ENCODE data around the gene OR4N2. TPM values are rescaled to one million over a fixed set of nuclear protein-coding genes. Genes with fewer than 3 reads are reported as not detected.
"Not testable (repeated sequence)": the region's sequence is repeated elsewhere in the genome, so short reads cannot be mapped to it uniquely, and the experiment has no call there.

Gene OR4N2
- total RNA-seq, 1 experiment from 2014 or later, result not detected

DNA sequence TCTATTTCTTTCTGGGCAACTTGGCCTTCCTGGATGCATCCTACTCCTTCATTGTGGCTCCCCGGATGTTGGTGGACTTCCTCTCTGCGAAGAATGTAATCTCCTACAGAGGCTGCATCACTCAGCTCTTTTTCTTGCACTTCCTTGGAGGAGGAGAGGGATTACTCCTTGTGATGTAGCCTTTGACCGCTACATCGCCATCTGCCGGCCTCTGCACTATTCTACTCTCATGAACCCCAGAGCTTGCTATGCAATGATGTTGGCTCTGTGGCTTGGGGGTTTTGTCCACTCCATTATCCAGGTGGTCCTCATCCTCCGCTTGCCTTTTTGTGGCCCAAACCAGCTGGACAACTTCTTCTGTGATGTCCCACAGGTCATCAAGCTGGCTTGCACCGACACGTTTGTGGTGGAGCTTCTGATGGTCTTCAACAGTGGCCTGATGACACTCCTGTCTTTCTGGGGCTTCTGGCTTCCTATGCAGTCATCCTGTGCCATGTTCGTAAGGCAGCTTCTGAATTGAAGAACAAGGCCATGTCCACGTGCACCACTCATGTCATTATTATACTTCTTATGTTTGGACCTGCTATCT, 7.0 kb upstream of the OR4N2 start:
- POLR2A ChIA-PET; DNase-seq (ENCODE audit: low read depth, low spot score); H3K27ac ChIP-seq (ENCODE audit: low read depth, low read length): not testable (repeated sequence)

DNA sequence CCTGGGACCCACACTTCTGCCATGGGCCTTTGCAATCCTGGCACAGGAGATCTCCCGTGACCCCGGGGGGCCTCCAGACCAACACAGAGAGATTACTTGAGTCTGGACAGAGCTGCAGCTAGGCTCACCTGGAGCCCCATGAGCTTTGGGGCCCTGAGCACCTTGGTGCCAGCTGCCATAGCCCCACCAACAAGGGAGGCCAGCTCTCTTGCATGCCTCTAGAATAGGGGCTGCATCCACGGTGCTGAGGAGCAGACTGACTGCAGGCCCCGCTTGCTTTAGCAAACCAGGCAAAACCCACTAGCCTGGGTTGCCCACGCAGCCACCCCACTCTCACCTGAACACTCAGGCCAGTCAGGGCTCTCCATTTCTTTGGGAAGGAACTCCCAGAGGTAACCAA, 3.7 kb upstream of the OR4N2 start:
- CTCF ChIA-PET, result no interaction called here
- H2AFZ ChIP-seq (ENCODE audit: low read depth, low read length, poor library complexity, severe bottlenecking), result no peak overlapping the region

More for the DNA sequence above, 7.0 kb upstream of the OR4N2 start:
- RAD21 ChIA-PET (ENCODE audit: low non-redundant PET in 1 of 2, low total read pairs in 2 of 2, uncharacterized antibody in 2 of 2, unreplicated experiment in 2 of 2); intact Hi-C loops (cut with micrococcal nuclease); BruUV-seq (replicated peaks); H3K4me3 ChIP-seq (replicated peaks in 1 of 2; ENCODE audit: low read depth in 1 of 2, low read length in 2 of 2); H2AFZ ChIP-seq (ENCODE audit: low read depth, low read length, poor library complexity, severe bottlenecking); H3K36me3 ChIP-seq (ENCODE audit: control insufficient read depth in 1 of 2, insufficient read depth in 2 of 2, low read length in 2 of 2); ATAC-seq; H3K4me2 ChIP-seq (ENCODE audit: low read length); H3K79me2 ChIP-seq (ENCODE audit: insufficient read depth, low read length); CTCF ChIA-PET; H3K9ac ChIP-seq (ENCODE audit: low read length); H4K20me1 ChIP-seq (ENCODE audit: insufficient read depth); H3K27me3 ChIP-seq (ENCODE audit: insufficient read depth, low read length); H3K4me1 ChIP-seq (ENCODE audit: control insufficient read depth in 1 of 2, insufficient read depth in 2 of 2, low read length in 2 of 2); H3K9me2 ChIP-seq (ENCODE audit: insufficient read depth): not testable (repeated sequence)
- peaks cover 23 to 30% of the 10 kb centered on the region in 2 experiments; a peak in 2 of 4 replicates for H3K9me3 ChIP-seq (ENCODE audit: control insufficient read depth in 1 of 2, insufficient read depth in 1 of 2, low read depth in 1 of 2, low read length in 2 of 2)

More for the DNA sequence above, 3.7 kb upstream of the OR4N2 start:
- Histone ChIP-seq H3K4me3 (replicated peaks in 1 of 2; ENCODE audit: low read depth in 1 of 2, low read length in 2 of 2) (no peak overlapping the region), H3K9ac (ENCODE audit: low read length) (no peak overlapping the region), H3K27me3 (ENCODE audit: insufficient read depth, low read length) (no peaks in the 10 kb centered on the region), H3K4me1 (ENCODE audit: control insufficient read depth in 1 of 2, insufficient read depth in 2 of 2, low read length in 2 of 2) (no peaks in the 10 kb centered on the region), H3K9me2 (ENCODE audit: insufficient read depth) (no peaks in the 10 kb centered on the region), H4K20me1 (ENCODE audit: insufficient read depth) (no peaks in the 10 kb centered on the region), H3K9me3 (ENCODE audit: control insufficient read depth in 1 of 2, insufficient read depth in 1 of 2, low read depth in 1 of 2, low read length in 2 of 2) (peaks cover 10 to 32% of the 10 kb centered on the region in 2 experiments; a peak in 2 of 4 replicates), H3K4me2 (ENCODE audit: low read length) (no peak overlapping the region), H3K79me2 (ENCODE audit: insufficient read depth, low read length) (no peaks in the 10 kb centered on the region), H3K36me3 (ENCODE audit: control insufficient read depth in 1 of 2, insufficient read depth in 2 of 2, low read length in 2 of 2) (no peaks in the 10 kb centered on the region), H3K27ac (ENCODE audit: low read depth, low read length) (no peak overlapping the region)
- DNase-seq (ENCODE audit: low read depth, low spot score) (no peak), ATAC-seq (no peak)
- intact Hi-C loops (cut with micrococcal nuclease), result no loop called here
- RAD21 ChIA-PET (ENCODE audit: low non-redundant PET in 1 of 2, low total read pairs in 2 of 2, uncharacterized antibody in 2 of 2, unreplicated experiment in 2 of 2), result no interaction called here
- TF ChIP-seq POLR2AphosphoS5 (IDR thresholded peaks at IDR 0.05; ENCODE audit: low read depth, low read length), result no peak
- TF ChIP-seq, protein P1, sequence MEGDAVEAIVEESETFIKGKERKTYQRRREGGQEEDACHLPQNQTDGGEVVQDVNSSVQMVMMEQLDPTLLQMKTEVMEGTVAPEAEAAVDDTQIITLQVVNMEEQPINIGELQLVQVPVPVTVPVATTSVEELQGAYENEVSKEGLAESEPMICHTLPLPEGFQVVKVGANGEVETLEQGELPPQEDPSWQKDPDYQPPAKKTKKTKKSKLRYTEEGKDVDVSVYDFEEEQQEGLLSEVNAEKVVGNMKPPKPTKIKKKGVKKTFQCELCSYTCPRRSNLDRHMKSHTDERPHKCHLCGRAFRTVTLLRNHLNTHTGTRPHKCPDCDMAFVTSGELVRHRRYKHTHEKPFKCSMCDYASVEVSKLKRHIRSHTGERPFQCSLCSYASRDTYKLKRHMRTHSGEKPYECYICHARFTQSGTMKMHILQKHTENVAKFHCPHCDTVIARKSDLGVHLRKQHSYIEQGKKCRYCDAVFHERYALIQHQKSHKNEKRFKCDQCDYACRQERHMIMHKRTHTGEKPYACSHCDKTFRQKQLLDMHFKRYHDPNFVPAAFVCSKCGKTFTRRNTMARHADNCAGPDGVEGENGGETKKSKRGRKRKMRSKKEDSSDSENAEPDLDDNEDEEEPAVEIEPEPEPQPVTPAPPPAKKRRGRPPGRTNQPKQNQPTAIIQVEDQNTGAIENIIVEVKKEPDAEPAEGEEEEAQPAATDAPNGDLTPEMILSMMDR (IDR thresholded peaks at IDR 0.05 in 2 of 3, conservative IDR thresholded peaks at IDR 0.05 in 1 of 3; ENCODE audit: borderline replicate concordance in 1 of 3, insufficient read depth in 1 of 3, low read depth in 2 of 3, low read length in 2 of 3), result no peak
- no peak for TF ChIP-seq TCF7L2 (IDR thresholded peaks at IDR 0.05; ENCODE audit: borderline replicate concordance, extremely low read depth, insufficient read depth, insufficient read length)
- TF ChIP-seq EGR1 (IDR thresholded peaks at IDR 0.05; ENCODE audit: low read depth), result no peak
- no peak for TF ChIP-seq ZNF274 (IDR thresholded peaks at IDR 0.05; ENCODE audit: low read depth, low read length)
- no peak for TF ChIP-seq FOSL1 (IDR thresholded peaks at IDR 0.05; ENCODE audit: low read depth)
- no peak for TF ChIP-seq YY1 (IDR thresholded peaks at IDR 0.05; ENCODE audit: extremely low read depth, insufficient replicate concordance, low read depth, low read length)
- no peak for TF ChIP-seq CEBPB (IDR thresholded peaks at IDR 0.05; ENCODE audit: low read depth)
- TF ChIP-seq, protein P2, sequence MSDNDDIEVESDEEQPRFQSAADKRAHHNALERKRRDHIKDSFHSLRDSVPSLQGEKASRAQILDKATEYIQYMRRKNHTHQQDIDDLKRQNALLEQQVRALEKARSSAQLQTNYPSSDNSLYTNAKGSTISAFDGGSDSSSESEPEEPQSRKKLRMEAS (IDR thresholded peaks at IDR 0.05), result no peak
- TF ChIP-seq POLR2A (IDR thresholded peaks at IDR 0.05; ENCODE audit: borderline replicate concordance, extremely low read depth, insufficient read depth, insufficient read length), result no peak
- TF ChIP-seq EZH2phosphoT487 (IDR thresholded peaks at IDR 0.05; ENCODE audit: borderline replicate concordance), result no peak
- TF ChIP-seq, protein P3, sequence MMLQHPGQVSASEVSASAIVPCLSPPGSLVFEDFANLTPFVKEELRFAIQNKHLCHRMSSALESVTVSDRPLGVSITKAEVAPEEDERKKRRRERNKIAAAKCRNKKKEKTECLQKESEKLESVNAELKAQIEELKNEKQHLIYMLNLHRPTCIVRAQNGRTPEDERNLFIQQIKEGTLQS (IDR thresholded peaks at IDR 0.05), result no peak
- no TSS peak for BruUV-seq (replicated peaks)
- POLR2A ChIA-PET, result no interaction called here
